SIG-M5 treated with dmso at 0.1 percent for 504 hours (cell line): ENCODE data around the gene SCFD2.
A peak's percentile ranks its signal among the peaks of the same experiment; 100 is the strongest.

Experiments
- DNase-seq: peaks from one replicate; lab custom pipeline; 2025; ENCODE audit not compliant: unreplicated experiment; lab: John Stamatoyannopoulos, UW

The SCFD2 gene

GRCh38 chr4:52939739-52940138, 426.1 kb downstream of the SCFD2 start:
- no peak for DNase-seq

GRCh38 chr4:52939325-52939724, 426.5 kb downstream of the SCFD2 start:
- no peak for DNase-seq

GRCh38 chr4:52937829-52938228, 428.0 kb downstream of the SCFD2 start:
- no peak for DNase-seq

DNA sequence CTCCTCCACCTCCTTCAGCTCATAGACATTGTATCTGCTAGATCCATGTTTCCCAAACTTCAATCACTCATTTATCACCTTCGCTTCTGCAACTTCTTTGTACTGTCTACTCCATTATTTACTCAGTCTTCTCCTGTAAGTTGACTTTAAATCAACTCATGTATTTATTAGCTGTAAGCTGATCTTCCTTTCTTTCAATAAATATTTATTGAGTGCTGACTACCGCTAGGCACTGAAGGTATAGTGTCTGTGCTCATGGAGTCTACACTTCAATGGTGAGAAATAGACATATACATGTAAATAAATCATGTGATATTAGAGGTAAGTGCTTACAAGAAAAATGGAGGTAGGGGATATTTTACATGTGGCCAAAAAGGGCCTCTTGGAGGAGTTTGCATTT, 429.1 kb downstream of the SCFD2 start:
- DNase-seq = no peak

DNA sequence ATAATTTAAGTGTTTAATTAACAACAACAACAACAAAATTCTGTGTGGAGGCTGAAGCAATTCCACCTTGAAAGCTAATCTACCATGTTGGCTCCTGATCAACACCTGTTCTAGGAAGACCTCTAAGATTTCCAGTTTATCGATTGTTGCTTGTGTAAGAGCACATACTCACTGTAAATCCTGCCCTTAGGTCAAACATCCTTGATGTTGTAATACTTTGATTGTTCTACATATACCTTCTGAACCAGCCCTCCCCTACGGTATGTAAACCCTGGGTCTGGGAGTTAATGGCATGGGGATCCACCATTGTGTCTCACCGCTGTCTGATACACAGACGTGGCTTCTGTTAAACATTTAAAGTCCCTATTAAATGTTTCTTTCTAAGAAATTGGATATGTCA, 430.5 kb downstream of the SCFD2 start:
- no peak for DNase-seq

DNA sequence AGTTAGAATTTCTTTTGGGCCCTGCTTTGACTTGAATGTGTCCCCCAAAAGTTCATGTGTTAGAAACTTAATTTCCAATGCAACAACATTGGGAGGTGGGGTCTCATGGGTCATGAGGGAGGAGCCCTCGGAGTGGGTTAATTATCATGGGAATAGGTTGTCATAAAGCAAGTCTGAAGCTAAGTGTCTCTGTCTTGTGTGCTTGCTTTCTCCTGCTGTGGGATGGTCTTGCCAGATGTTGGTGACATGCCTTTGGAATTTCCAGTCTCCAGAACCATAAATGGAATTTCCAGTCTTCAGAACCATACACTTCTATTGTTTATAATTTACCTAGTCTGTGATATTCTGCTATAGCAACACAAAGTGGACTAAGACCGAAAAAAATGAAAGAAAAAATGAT, 432.1 kb downstream of the SCFD2 start:
- no peak for DNase-seq

DNA sequence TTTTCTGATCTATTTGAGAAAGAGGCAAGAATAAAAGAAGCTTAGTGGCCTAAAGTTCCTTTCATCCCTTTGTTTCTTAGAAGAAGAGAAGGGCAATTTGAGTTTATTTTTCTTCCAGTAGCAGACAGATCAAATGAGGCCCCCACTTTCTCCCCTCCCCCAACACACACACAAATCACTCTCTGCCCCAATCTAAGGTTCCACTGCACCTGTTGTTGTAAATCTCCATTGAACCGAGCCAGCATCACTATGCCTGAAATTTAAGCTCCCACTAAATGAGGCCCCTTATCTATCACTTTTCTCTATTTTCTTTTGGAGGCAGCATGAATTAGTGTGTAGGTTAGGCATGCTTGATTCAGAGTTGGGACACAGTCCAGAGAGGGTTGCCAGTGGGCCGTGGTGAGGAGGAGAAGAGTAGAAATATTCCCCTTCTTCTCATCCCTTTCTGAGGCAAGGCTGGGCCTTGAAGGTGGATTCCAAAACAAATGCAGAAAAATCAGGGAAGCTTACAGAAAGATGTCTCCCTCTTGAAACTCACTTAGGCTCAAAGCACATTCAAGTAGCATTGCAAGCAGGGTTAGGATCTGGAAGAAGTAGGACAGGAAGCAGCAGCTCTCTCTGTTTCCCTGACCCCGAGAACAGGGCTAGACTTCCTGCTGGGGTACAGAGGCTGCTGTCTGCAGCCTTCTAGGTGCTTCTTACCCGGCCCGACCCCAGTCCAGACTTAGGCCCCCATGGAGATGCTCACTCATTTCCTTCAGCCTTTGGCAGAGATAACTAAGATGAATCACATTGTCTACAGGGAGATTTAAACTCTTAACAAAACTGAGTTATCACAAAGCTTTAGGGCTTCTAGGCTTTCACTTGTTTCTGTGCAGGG, 433.0 kb downstream of the SCFD2 start:
- DNase-seq = no peak

GRCh38 chr4:52931243-52931642, 434.6 kb downstream of the SCFD2 start:
- no peak for DNase-seq

DNA sequence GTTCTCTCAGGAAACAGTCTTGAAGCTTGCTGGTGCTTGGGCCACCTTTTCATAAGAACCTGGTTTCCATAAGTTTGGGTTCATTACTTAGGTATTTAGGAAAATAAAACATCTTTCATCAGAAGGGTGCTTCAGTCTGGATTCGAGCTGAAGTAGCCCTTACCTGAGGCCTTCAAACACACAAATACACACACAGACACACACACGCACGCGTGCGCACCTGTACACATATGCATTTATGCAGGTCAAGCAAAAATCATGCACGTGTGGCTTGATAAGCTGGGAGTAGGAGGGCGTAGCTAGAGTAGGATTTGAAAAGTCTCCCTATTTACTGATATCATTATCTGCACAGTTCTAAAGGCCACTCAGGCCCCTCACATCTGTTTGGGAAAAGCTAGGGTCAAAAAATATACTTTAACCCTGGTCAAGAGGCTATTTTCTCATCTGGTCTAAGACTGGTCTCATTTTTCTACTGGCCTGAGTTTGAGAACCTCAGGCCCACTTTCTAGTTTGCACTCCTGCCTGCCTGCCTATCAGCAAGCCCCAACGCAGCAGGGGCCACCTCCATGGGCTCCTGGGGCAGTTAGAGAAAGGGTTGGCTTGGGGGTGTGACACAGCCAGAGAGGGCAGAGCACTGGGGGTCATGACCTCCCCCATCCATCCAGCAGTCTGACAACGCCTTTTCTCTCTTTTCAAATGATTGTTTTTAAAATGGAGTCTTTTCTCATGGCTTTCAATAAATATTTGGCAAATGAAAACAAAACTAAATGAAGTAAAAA, 439.5 kb downstream of the SCFD2 start:
- DNase-seq = no peak

DNA sequence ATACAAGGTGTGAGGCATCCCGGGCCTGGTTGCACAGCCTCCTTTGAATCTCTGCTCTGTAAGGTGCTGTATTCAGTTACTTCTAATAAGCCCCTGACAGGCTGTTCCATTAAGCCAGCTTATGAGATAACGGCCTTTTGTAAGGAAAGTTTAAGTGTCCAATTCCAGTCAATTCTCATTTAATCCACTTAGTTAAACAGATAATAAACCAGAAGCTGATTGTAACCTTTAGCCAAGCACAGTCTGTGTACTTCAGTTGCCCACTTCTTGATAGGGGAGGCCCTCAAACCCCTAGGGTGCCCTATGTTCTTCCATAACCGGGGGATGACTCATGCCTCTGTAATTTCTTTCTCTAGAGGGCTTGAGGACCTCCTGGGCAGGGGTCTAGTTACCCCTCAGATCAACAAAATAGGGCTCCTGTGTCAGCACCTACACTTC, 440.3 kb downstream of the SCFD2 start:
- no peak for DNase-seq

- DNase-seq = no peak
Observed at GRCh38 chr4:52919461-52919860, 446.4 kb downstream of the SCFD2 start.

- DNase-seq = no peak
Observed at GRCh38 chr4:52917817-52918216, 448.0 kb downstream of the SCFD2 start.

DNA sequence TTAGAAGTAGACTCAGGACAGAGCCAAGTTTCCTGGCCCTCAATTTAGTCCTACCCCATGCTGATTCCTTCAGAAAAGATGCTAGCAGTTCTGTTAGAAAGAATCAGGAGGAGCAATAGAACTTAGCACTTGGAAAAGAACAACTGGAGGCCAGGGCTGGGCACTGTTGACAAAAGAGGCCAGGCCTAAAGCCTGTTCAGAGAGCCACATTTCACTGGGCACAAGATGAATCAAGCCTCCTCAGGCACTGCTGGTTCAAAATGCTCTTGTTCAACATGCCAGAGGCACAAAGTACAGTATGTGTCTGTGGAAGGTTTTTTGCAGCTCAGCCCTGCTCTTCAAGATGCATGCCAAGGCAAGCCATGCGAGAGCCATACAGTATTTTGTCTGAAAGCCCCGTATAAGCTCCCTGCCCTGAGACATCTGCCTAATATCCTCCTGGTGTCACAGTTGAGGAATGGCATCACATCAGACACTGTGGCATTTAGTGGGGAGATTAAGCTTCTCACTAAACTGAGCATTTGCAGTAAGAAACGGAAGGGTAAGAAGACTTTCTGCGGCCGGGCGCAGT, 450.0 kb downstream of the SCFD2 start:
- no peak for DNase-seq

GRCh38 chr4:52915191-52915590, 450.7 kb downstream of the SCFD2 start:
- DNase-seq = no peak

GRCh38 chr4:52914051-52914605, 451.7 kb downstream of the SCFD2 start:
- no peak for DNase-seq

GRCh38 chr4:52912608-52913007, 453.3 kb downstream of the SCFD2 start:
- no peak for DNase-seq

GRCh38 chr4:52911684-52912294, 454.1 kb downstream of the SCFD2 start:
- DNase-seq = peak; percentile 65

DNA sequence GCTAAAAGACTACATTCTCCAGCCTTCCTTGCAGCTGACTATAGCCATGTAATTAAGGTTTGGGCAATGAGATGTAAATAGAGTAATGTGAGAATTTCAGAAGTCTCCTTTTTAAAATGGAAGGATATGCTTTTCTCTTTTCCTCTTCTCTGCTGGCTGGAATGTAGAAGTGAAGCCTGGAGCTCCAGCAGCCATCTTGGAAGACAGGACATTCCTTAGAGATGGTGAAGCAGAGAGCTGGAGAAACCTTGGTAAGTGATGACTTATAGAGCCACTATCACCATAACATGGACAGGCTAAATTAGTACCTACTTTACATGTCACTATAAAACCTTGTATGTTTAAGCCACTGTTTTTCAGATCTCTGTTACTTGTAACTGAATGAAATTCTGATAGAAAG, 455.7 kb downstream of the SCFD2 start:
- no peak for DNase-seq

DNA sequence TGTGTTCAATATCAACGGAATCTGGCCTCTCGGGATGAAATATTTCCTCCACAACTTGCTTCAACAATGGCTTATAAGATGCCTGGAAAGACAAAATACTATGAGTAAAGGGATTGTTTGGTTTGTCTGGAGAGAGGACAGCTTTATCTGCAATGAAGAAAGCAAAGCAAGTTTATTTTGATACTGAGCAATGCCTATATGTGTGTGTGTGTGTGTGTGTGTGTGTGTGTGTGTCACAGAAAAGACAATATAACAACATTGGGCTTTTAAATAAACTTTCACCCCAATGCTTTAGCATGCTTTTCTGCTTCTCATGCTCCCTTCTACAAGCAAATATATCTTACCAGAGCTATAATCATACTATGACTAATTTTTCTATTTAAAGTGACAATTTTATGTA, 458.4 kb downstream of the SCFD2 start:
- DNase-seq = no peak

DNA sequence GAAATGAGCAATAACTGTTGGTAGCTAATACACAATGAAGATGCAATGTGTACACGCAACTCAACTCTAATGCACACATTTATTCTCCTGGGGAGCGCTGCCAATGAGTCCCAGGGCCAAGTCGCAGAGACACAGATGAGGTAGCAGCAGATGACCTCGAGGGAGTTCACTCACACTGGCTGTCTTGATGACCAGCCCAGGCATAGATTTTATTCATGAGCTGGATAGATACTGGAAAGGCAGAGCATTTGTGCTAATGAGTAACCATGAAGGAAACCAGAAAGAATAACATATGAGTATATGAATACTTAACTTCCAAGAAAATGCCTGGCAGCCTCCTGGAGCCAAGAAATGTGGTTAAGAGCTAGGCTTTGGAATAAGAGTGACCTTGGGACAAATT, 461.4 kb downstream of the SCFD2 start:
- DNase-seq = no peak

- no peak for DNase-seq
Observed at GRCh38 chr4:52903273-52903672, 462.6 kb downstream of the SCFD2 start.
